AG09319 (cell line): Measurements from ENCODE around the gene SSC5D.
A peak's percentile ranks its signal among the peaks of the same experiment; 100 is the strongest.
"Not testable (repeated sequence)": the region's sequence is repeated elsewhere in the genome, so short reads cannot be mapped to it uniquely, and the experiment has no call there.

Experiments used
- DNase-seq: peaks from one replicate; pipeline ENCODE4 v3.0.0-alpha.2; 2010; ENCODE audit warnings: low read depth; ENCODE audit errors: extremely low read depth
- CTCF ChIP-seq: IDR thresholded peaks from 2 replicates; pipeline ENCODE4 v1.5.1; 2011; ENCODE audit warnings: low read depth, mild to moderate bottlenecking, inconsistent platforms, low read length, moderate library complexity

SSC5D gene

GRCh38 chr19:55526216-55527196, 38.3 kb downstream of the SSC5D start:
- no peak for TF ChIP-seq CTCF
- DNase-seq, result peak; percentile 16

- no peak for DNase-seq
- TF ChIP-seq CTCF, result no peak
These were observed 39.2 kb downstream of the SSC5D start for GRCh38 chr19:55527197-55528029.

GRCh38 chr19:55528030-55528803, 40.0 kb downstream of the SSC5D start:
- peak; percentile 14 for TF ChIP-seq CTCF
- DNase-seq, result no peak

GRCh38 chr19:55529636-55530234, 41.5 kb downstream of the SSC5D start:
- no peak for TF ChIP-seq CTCF
- DNase-seq, result no peak

GRCh38 chr19:55530996-55531395, 42.8 kb downstream of the SSC5D start:
- no peak for TF ChIP-seq CTCF
- DNase-seq, result no peak

GRCh38 chr19:55534280-55534679, 46.0 kb downstream of the SSC5D start:
- not testable (repeated sequence) for DNase-seq

- no peak for DNase-seq
- TF ChIP-seq CTCF, result no peak
These were observed 47.1 kb downstream of the SSC5D start for GRCh38 chr19:55535173-55535964.
